ENCODE measurements around the gene LMX1A.

LMX1A gene

DNA sequence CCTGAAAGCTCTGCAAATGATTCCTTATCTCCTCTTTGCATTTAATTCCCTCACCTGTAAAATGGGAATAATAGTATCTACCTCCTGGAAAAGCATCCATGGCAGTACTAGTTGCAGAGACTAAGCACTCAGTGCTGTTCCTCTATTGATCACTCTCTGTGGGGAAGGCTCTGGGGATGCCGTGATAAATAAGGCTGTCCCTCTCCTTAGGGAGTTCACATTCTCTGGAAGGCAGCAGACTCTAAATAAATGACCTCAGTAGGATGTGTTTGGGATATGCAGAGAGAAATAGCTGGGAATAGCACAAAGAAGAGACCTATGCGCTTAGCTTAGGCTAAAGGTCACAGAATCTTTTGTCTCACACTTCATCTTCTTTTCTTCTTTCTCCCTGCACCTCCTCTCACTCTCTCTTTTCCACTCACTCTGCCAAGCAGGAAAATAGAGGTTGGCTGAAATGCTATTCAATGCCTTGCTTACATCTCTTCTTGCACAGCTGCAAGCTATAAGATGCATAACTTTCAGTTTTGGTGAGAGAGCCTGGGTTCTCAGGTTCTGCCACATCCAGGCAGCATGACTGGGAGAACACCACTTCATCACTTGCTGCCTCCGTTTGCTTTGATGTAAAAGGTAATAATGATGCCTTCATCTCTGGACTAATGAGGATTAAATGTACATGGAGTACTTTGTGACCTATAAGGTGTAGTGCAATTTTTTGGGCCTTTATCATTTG lies 101.5 kb downstream of the LMX1A start:
- H3K4me3 ChIP-seq (ENCODE audit: low read depth in 1 of 5, low read length in 5 of 5) = no peak overlapping the region
- no peak overlapping the region for H3K9ac ChIP-seq (ENCODE audit: low read length in 5 of 5)
- peaks cover 0 to 5% (median 0%) of the 10 kb centered on the region in 5 donors for H3K27me3 ChIP-seq (ENCODE audit: control insufficient read depth in 5 of 5, insufficient read depth in 4 of 5, low read length in 5 of 5)
- H3K36me3 ChIP-seq (ENCODE audit: control insufficient read depth in 5 of 5, insufficient read depth in 5 of 5, low read length in 5 of 5) = no peaks in the 10 kb centered on the region
- H3K9me3 ChIP-seq (ENCODE audit: control insufficient read depth in 5 of 5, low read length in 5 of 5) = no peaks in the 10 kb centered on the region
- H3K4me1 ChIP-seq (ENCODE audit: control insufficient read depth in 5 of 5, insufficient read depth in 5 of 5, low read length in 5 of 5) = peaks cover 0 to 13% (median 9%) of the 10 kb centered on the region in 5 donors
- H3K27ac ChIP-seq (ENCODE audit: low read depth, low read length) = no peak overlapping the region

DNA sequence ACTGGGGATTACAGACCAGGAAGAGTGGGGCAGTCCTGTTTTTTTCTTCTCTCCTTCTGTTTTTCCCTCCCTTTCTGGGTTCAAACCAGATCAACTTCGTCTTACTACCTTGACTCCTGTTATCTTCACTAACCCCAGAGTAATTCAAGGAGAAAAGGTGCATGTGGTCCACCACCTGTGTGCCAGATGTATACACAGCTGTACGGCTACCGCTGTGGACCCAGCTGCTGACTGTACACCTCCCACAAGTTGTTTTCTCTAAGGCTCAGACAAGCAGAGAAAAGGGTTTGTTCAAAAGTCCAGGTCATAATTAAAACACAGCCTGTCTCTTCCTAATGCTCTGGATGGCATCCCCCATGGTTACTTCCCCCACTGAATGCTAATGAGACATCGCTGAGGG lies 102.1 kb downstream of the LMX1A start:
- Histone ChIP-seq H3K4me1 (ENCODE audit: control insufficient read depth in 5 of 5, insufficient read depth in 5 of 5, low read length in 5 of 5) (peaks cover 0 to 13% (median 4%) of the 10 kb centered on the region in 5 donors), H3K9me3 (ENCODE audit: control insufficient read depth in 5 of 5, low read length in 5 of 5) (no peaks in the 10 kb centered on the region), H3K27ac (ENCODE audit: low read depth, low read length) (no peak overlapping the region), H3K36me3 (ENCODE audit: control insufficient read depth in 5 of 5, insufficient read depth in 5 of 5, low read length in 5 of 5) (no peaks in the 10 kb centered on the region), H3K9ac (ENCODE audit: low read length in 5 of 5) (no peak overlapping the region), H3K4me3 (ENCODE audit: low read depth in 1 of 5, low read length in 5 of 5) (no peak overlapping the region), H3K27me3 (ENCODE audit: control insufficient read depth in 5 of 5, insufficient read depth in 4 of 5, low read length in 5 of 5) (peaks cover 0 to 5% (median 0%) of the 10 kb centered on the region in 5 donors)

DNA sequence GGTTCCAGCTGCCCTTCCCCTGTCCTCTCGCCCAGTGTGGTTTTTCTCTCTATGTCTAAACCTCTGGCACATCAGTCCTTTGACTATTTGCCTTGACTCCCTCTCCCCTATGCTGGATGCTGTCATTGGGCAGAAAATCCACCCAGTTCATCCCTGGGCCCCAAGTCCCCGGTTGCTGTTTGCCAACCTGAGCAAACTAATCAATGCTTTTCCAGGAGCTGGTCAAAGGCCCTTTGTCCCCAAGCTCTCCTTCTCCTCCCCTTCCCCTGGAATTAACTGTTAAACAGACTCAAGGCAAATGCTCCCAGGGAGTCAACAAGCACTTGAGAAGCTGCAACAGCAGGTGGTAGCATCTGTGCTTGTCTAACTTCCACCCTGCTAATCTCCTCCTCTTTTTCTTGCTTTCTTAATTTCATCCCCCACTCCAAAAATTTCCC lies 102.7 kb downstream of the LMX1A start:
- Histone ChIP-seq H3K9me3 (ENCODE audit: control insufficient read depth in 5 of 5, low read length in 5 of 5) (no peaks in the 10 kb centered on the region), H3K4me3 (ENCODE audit: low read depth in 1 of 5, low read length in 5 of 5) (no peak overlapping the region), H3K9ac (ENCODE audit: low read length in 5 of 5) (no peak overlapping the region), H3K36me3 (ENCODE audit: control insufficient read depth in 5 of 5, insufficient read depth in 5 of 5, low read length in 5 of 5) (no peaks in the 10 kb centered on the region), H3K4me1 (ENCODE audit: control insufficient read depth in 5 of 5, insufficient read depth in 5 of 5, low read length in 5 of 5) (peaks cover 0 to 13% (median 4%) of the 10 kb centered on the region in 5 donors), H3K27me3 (ENCODE audit: control insufficient read depth in 5 of 5, insufficient read depth in 4 of 5, low read length in 5 of 5) (peaks cover 0 to 5% (median 0%) of the 10 kb centered on the region in 5 donors), H3K27ac (ENCODE audit: low read depth, low read length) (no peak overlapping the region)

DNA sequence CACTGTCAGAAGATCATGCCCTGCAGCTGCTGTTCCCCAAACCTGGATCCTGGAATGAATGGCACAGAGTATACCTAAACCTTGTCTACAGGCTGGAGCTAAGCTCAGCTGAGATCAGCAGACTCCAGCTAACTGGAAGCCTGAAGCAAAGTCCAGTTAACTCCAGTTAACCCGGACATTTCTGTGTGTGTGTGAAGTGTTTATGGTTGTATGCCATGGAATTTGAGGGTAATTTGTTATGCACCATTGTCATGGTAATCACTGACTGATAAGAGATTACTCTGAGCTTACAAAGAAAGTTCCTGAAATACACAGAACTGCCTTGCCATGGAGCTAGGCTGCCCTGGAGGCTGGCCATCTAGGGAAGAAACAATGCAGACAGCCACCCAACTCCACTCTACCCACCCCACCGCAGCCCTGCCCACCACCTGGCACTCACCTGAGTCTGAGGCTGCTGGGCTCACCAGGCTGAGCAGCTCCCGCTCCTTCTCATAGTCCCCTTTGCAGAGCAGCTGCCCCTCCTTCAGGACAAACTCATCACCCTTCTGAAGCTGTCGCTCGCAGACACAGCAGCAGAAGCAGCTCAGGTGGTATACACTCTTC lies 107.4 kb downstream of the LMX1A start:
- H3K27me3 ChIP-seq (ENCODE audit: control insufficient read depth in 5 of 5, insufficient read depth in 4 of 5, low read length in 5 of 5) = peaks cover 0 to 2% (median 0%) of the 10 kb centered on the region in 5 donors
- no peak overlapping the region for H3K9ac ChIP-seq (ENCODE audit: low read length in 5 of 5)

DNA sequence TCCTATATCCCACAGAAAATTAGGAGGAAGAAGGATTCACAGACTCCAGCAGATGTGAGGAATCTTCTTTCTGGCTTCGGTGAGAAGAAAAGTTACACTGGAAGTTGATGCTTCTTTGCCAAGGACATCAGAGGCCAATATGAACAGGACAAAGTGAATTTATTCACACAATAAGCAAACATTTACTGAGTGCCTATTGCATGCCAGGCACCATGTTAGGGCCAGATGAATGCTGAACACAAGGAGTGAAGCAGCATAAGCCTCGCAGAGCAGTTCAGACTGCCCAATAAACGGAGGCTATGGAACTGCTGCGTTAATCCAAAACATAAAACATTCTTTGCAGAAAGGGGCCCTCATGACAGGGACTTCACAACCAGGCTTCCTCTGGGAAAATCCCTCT lies 114.6 kb downstream of the LMX1A start:
- Histone ChIP-seq H3K27me3 (ENCODE audit: control insufficient read depth in 5 of 5, insufficient read depth in 4 of 5, low read length in 5 of 5) (peaks cover 0 to under 1% (median 0%) of the 10 kb centered on the region in 5 donors), H3K4me1 (ENCODE audit: control insufficient read depth in 5 of 5, insufficient read depth in 5 of 5, low read length in 5 of 5) (no peaks in the 10 kb centered on the region), H3K9ac (ENCODE audit: low read length in 5 of 5) (no peak overlapping the region), H3K4me3 (ENCODE audit: low read depth in 1 of 5, low read length in 5 of 5) (no peak overlapping the region), H3K9me3 (ENCODE audit: control insufficient read depth in 5 of 5, low read length in 5 of 5) (no peaks in the 10 kb centered on the region), H3K36me3 (ENCODE audit: control insufficient read depth in 5 of 5, insufficient read depth in 5 of 5, low read length in 5 of 5) (no peaks in the 10 kb centered on the region), H3K27ac (ENCODE audit: low read depth, low read length) (no peak overlapping the region)

More for the DNA sequence above, 107.4 kb downstream of the LMX1A start:
- Histone ChIP-seq H3K27ac (ENCODE audit: low read depth, low read length) (no peak overlapping the region), H3K4me1 (ENCODE audit: control insufficient read depth in 5 of 5, insufficient read depth in 5 of 5, low read length in 5 of 5) (no peaks in the 10 kb centered on the region), H3K4me3 (ENCODE audit: low read depth in 1 of 5, low read length in 5 of 5) (no peak overlapping the region), H3K9me3 (ENCODE audit: control insufficient read depth in 5 of 5, low read length in 5 of 5) (no peaks in the 10 kb centered on the region), H3K36me3 (ENCODE audit: control insufficient read depth in 5 of 5, insufficient read depth in 5 of 5, low read length in 5 of 5) (no peaks in the 10 kb centered on the region)

DNA sequence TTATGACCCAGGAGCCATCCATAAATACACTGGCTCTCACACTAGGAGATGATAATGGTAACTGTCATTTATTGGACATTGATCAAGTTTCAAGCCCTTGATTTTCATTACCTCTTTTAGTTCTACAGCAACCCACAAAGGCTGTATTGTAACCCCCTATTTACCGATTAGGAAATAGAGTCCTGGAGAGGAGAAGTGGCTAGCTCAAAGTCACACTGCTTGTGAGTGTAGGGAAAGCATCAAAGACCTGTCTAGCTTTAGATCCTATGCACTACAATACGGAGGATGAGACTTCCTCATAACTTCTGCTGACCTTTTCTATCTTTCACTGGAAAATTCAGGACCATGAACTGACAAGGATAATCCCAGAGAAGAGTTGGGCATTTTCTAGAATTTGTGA lies 115.2 kb downstream of the LMX1A start:
- Histone ChIP-seq H3K4me1 (ENCODE audit: control insufficient read depth in 5 of 5, insufficient read depth in 5 of 5, low read length in 5 of 5) (peaks cover 0 to 1% (median 0%) of the 10 kb centered on the region in 5 donors), H3K9me3 (ENCODE audit: control insufficient read depth in 5 of 5, low read length in 5 of 5) (no peaks in the 10 kb centered on the region), H3K36me3 (ENCODE audit: control insufficient read depth in 5 of 5, insufficient read depth in 5 of 5, low read length in 5 of 5) (no peaks in the 10 kb centered on the region), H3K9ac (ENCODE audit: low read length in 5 of 5) (no peak overlapping the region), H3K27me3 (ENCODE audit: control insufficient read depth in 5 of 5, insufficient read depth in 4 of 5, low read length in 5 of 5) (peaks cover 0 to 2% (median 0%) of the 10 kb centered on the region in 5 donors), H3K4me3 (ENCODE audit: low read depth in 1 of 5, low read length in 5 of 5) (no peak overlapping the region), H3K27ac (ENCODE audit: low read depth, low read length) (no peak overlapping the region)

DNA sequence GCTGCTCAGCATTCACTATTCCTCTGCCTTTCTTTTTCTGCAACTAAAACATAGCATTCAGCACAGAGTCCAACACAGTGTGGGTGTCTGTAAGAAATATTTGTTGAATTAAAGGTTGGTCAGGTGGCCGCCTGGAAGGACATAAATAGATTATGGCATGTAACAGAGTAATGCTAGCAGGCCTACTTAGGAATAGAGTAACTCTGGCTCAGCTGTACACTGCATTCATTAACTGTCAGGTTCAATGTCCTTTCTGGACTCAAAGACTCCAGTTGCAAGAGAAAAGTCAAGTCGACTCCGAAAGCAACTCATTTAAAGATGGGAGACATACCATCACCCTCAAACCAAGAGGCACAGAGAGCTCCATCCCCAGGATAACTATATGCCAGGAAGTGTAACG lies 116.0 kb downstream of the LMX1A start:
- no peak overlapping the region for H3K4me3 ChIP-seq (ENCODE audit: low read depth in 1 of 5, low read length in 5 of 5)
- H3K4me1 ChIP-seq (ENCODE audit: control insufficient read depth in 5 of 5, insufficient read depth in 5 of 5, low read length in 5 of 5) = peaks cover 0 to 9% (median 8%) of the 10 kb centered on the region in 5 donors
- no peaks in the 10 kb centered on the region for H3K9me3 ChIP-seq (ENCODE audit: control insufficient read depth in 5 of 5, low read length in 5 of 5)
- no peak overlapping the region for H3K9ac ChIP-seq (ENCODE audit: low read length in 5 of 5)
- no peak overlapping the region for H3K27ac ChIP-seq (ENCODE audit: low read depth, low read length)
- peaks cover 0 to 8% (median 2%) of the 10 kb centered on the region in 5 donors for H3K27me3 ChIP-seq (ENCODE audit: control insufficient read depth in 5 of 5, insufficient read depth in 4 of 5, low read length in 5 of 5)
- H3K36me3 ChIP-seq (ENCODE audit: control insufficient read depth in 5 of 5, insufficient read depth in 5 of 5, low read length in 5 of 5) = no peaks in the 10 kb centered on the region

DNA sequence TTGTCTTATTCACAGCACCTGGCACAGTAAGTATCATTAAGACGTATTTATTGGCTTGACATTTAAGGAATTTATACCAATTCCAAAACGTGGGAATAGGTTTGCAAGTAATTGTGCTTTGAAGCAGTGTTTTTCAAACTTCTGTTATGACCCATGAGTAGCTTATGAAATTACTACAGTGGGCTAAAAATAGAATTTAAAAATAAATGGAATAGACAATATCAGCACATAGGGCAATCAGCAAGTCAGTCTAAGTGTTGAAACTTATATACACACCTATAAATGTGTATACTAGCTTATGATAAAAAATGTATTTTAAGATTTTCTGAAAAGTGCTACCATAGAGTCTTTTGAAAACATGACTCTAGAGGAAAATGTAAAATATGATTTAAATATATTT lies 116.6 kb downstream of the LMX1A start:
- Histone ChIP-seq H3K27ac (ENCODE audit: low read depth, low read length) (no peak overlapping the region), H3K36me3 (ENCODE audit: control insufficient read depth in 5 of 5, insufficient read depth in 5 of 5, low read length in 5 of 5) (no peaks in the 10 kb centered on the region), H3K9ac (ENCODE audit: low read length in 5 of 5) (no peak overlapping the region), H3K4me3 (ENCODE audit: low read depth in 1 of 5, low read length in 5 of 5) (no peak overlapping the region), H3K4me1 (ENCODE audit: control insufficient read depth in 5 of 5, insufficient read depth in 5 of 5, low read length in 5 of 5) (peaks cover 0 to 15% (median 12%) of the 10 kb centered on the region in 5 donors), H3K9me3 (ENCODE audit: control insufficient read depth in 5 of 5, low read length in 5 of 5) (no peaks in the 10 kb centered on the region), H3K27me3 (ENCODE audit: control insufficient read depth in 5 of 5, insufficient read depth in 4 of 5, low read length in 5 of 5) (peaks cover 0 to 12% (median 8%) of the 10 kb centered on the region in 5 donors)

DNA sequence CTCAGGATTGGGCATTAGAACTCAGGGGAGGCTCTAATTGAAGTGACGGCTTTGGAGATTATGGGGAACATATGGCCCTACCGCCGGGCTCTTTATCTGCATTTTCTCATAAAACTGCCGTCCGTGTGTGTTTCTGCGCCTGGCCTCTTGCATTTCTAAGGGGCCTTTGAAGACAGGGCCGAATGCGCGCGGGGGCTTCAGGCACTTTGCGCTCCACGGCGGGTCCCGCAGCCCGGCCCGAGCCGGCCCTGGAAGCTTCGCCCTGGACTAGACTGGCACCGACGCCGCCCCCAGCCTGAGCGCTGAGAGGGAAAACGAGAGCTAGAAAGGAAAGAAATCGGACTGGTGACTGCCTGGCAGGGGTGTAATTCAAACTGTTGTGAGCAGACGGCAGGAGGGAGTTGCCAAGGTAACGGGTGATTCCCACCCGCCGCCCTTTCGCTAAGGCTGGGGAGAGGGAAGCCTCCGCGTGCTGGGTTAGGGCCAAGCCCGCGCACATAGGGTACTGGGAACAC lies 120.7 kb downstream of the LMX1A start:
- no peak overlapping the region for H3K27ac ChIP-seq (ENCODE audit: low read depth, low read length)
- H3K9ac ChIP-seq (ENCODE audit: low read length in 5 of 5) = peak overlapping the region in 2 of 5 donors; percentile 55 to 66
- peaks cover 0 to 18% (median 10%) of the 10 kb centered on the region in 5 donors for H3K27me3 ChIP-seq (ENCODE audit: control insufficient read depth in 5 of 5, insufficient read depth in 4 of 5, low read length in 5 of 5)
- no peaks in the 10 kb centered on the region for H3K36me3 ChIP-seq (ENCODE audit: control insufficient read depth in 5 of 5, insufficient read depth in 5 of 5, low read length in 5 of 5)
- peak overlapping the region; percentile 50 to 73 (median 59) for H3K4me3 ChIP-seq (ENCODE audit: low read depth in 1 of 5, low read length in 5 of 5)
- no peaks in the 10 kb centered on the region for H3K9me3 ChIP-seq (ENCODE audit: control insufficient read depth in 5 of 5, low read length in 5 of 5)
- H3K4me1 ChIP-seq (ENCODE audit: control insufficient read depth in 5 of 5, insufficient read depth in 5 of 5, low read length in 5 of 5) = peaks cover 0 to 29% (median 20%) of the 10 kb centered on the region in 5 donors
